ENCODE data around the gene GPRC5C.

Gene GPRC5C

DNA sequence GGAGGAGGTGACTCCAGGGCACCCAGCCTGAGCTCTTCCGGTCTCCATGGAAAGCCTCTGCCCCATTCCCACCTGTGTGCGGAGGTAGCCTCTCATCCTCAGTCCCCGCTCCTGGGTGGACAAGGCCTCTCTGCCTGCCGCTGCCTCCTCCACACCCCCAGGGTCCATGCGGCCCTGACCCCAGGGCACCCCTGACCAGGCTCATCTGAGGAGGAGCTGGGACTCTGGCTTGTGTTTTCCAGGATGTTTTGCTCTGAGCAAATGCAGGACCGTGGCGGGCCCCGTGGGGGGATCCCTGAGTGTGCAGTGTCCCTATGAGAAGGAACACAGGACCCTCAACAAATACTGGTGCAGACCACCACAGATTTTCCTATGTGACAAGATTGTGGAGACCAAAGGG lies 41.4 kb downstream of the GPRC5C start:
- Histone ChIP-seq H3K4me3 (ENCODE audit: low read depth in 1 of 2, low read length in 1 of 2) (no peak overlapping the region), H3K27ac (no peak overlapping the region), H3K9me3 (no peaks in the 10 kb centered on the region), H3K27me3 (no peaks in the 10 kb centered on the region), H3K4me1 (ENCODE audit: control insufficient read depth in 1 of 2, insufficient read depth in 1 of 2, low read depth in 1 of 2, low read length in 1 of 2) (peaks cover 47% of the 10 kb centered on the region in 2 experiments), H3K36me3 (peaks cover 81% of the 10 kb centered on the region)
- TF ChIP-seq, protein P1, sequence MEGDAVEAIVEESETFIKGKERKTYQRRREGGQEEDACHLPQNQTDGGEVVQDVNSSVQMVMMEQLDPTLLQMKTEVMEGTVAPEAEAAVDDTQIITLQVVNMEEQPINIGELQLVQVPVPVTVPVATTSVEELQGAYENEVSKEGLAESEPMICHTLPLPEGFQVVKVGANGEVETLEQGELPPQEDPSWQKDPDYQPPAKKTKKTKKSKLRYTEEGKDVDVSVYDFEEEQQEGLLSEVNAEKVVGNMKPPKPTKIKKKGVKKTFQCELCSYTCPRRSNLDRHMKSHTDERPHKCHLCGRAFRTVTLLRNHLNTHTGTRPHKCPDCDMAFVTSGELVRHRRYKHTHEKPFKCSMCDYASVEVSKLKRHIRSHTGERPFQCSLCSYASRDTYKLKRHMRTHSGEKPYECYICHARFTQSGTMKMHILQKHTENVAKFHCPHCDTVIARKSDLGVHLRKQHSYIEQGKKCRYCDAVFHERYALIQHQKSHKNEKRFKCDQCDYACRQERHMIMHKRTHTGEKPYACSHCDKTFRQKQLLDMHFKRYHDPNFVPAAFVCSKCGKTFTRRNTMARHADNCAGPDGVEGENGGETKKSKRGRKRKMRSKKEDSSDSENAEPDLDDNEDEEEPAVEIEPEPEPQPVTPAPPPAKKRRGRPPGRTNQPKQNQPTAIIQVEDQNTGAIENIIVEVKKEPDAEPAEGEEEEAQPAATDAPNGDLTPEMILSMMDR (IDR thresholded peaks at IDR 0.05) = no peak

GRCh38 chr17:74474043-74474792 lies 42.3 kb downstream of the GPRC5C start:
- Histone ChIP-seq H3K36me3 (peaks cover 90% of the 10 kb centered on the region), H3K9me3 (no peaks in the 10 kb centered on the region), H3K27me3 (no peaks in the 10 kb centered on the region), H3K4me3 (ENCODE audit: low read depth in 1 of 2, low read length in 1 of 2) (no peak overlapping the region), H3K27ac (no peak overlapping the region), H3K4me1 (ENCODE audit: control insufficient read depth in 1 of 2, insufficient read depth in 1 of 2, low read depth in 1 of 2, low read length in 1 of 2) (peaks cover 47% of the 10 kb centered on the region in 2 experiments)
- TF ChIP-seq, protein P1 (IDR thresholded peaks at IDR 0.05) = no peak

DNA sequence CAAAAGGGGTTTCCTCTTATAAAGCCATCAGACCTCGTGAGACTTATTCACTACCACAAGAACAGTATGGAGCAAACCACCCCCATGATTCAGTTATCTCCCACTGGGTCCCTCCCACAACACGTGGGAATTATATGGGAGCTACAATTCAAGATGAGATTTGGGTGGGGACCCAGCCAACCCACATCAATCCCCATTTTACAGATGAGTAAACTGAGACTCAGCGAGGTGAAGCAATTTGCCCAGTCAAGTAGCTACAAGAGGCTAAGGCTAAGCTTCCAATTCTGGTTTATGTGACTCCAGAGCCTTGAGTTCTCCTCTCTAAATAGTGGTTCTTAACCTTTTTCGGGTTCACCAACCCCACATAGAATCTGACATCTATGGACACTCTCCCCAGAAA lies 43.3 kb downstream of the GPRC5C start:
- no peak overlapping the region for H3K27ac ChIP-seq
- H3K4me1 ChIP-seq (ENCODE audit: control insufficient read depth in 1 of 2, insufficient read depth in 1 of 2, low read depth in 1 of 2, low read length in 1 of 2) = peaks cover 43 to 44% of the 10 kb centered on the region in 2 experiments
- no peaks in the 10 kb centered on the region for H3K27me3 ChIP-seq
- peaks cover 99% of the 10 kb centered on the region for H3K36me3 ChIP-seq
- H3K9me3 ChIP-seq = no peaks in the 10 kb centered on the region
- no peak overlapping the region for H3K4me3 ChIP-seq (ENCODE audit: low read depth in 1 of 2, low read length in 1 of 2)
- TF ChIP-seq, protein P1 (IDR thresholded peaks at IDR 0.05) = no peak

DNA sequence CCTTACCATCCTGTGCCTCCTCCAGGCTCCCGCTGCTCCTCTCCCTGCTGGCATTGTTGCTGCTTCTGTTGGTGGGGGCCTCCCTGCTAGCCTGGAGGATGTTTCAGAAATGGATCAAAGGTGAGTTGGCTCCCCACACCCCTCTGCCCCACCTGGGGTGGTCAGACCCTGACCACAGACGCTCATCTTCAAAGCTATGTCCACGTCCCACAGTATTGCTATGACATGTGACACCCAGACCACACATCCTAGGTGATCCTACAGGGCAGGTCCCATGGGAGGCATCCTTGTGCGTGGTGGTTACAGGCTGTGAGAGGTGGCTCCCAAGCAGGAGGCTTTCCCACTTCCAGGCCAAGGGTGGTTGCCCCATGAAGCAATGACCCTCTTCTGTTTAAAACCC lies 45.5 kb downstream of the GPRC5C start:
- H3K27ac ChIP-seq = peak overlapping the region; percentile 85
- TF ChIP-seq, protein P1 (IDR thresholded peaks at IDR 0.05) = no peak
- peaks cover 100% of the 10 kb centered on the region for H3K36me3 ChIP-seq

GRCh38 chr17:74478420-74479100 lies 46.7 kb downstream of the GPRC5C start:
- Histone ChIP-seq H3K4me1 (ENCODE audit: control insufficient read depth in 1 of 2, insufficient read depth in 1 of 2, low read depth in 1 of 2, low read length in 1 of 2) (peaks cover 27 to 29% of the 10 kb centered on the region in 2 experiments), H3K4me3 (ENCODE audit: low read depth in 1 of 2, low read length in 1 of 2) (peak overlapping the region; percentile 28 to 30), H3K9me3 (no peaks in the 10 kb centered on the region), H3K27ac (peak overlapping the region; percentile 85), H3K36me3 (peaks cover 100% of the 10 kb centered on the region), H3K27me3 (no peaks in the 10 kb centered on the region)
- TF ChIP-seq, protein P1 (IDR thresholded peaks at IDR 0.05) = no peak

More for the DNA sequence above, 45.5 kb downstream of the GPRC5C start:
- no peaks in the 10 kb centered on the region for H3K9me3 ChIP-seq
- peak overlapping the region in 1 of 2 experiments; percentile 28 for H3K4me3 ChIP-seq (ENCODE audit: low read depth in 1 of 2, low read length in 1 of 2)
- no peaks in the 10 kb centered on the region for H3K27me3 ChIP-seq
- peaks cover 29 to 31% of the 10 kb centered on the region in 2 experiments for H3K4me1 ChIP-seq (ENCODE audit: control insufficient read depth in 1 of 2, insufficient read depth in 1 of 2, low read depth in 1 of 2, low read length in 1 of 2)
